ENCODE measurements around the gene SHOC2. TPM values are rescaled to one million over a fixed set of nuclear protein-coding genes. Genes with fewer than 3 reads are reported as not detected.

The SHOC2 gene
- total RNA-seq, 1 donor from 2014 or later: 40.4 TPM

GRCh38 chr10:110977662-110978061 is 58.3 kb downstream of the SHOC2 start:
- no peak overlapping the region for H3K4me3 Mint-ChIP-seq
- H3K36me3 Mint-ChIP-seq: peaks cover 28% of the 10 kb centered on the region
- no peak for TF ChIP-seq CTCF (IDR thresholded peaks at IDR 0.05; ENCODE audit: unreplicated experiment)
- no peak overlapping the region for H3K27ac Mint-ChIP-seq
- peaks cover 5% of the 10 kb centered on the region for H3K9me3 Mint-ChIP-seq
- peaks cover 2% of the 10 kb centered on the region for H3K4me1 Mint-ChIP-seq
- DNase-seq (ENCODE audit: low spot score in 2 of 2, unreplicated experiment in 2 of 2): no peak
- no peaks in the 10 kb centered on the region for H3K27me3 Mint-ChIP-seq (ENCODE audit: low read depth)

- H3K4me1 Mint-ChIP-seq: no peaks in the 10 kb centered on the region
- H3K27me3 Mint-ChIP-seq (ENCODE audit: low read depth): no peaks in the 10 kb centered on the region
- H3K27ac Mint-ChIP-seq: no peak overlapping the region
- H3K36me3 Mint-ChIP-seq: peaks cover 28% of the 10 kb centered on the region
- TF ChIP-seq CTCF (IDR thresholded peaks at IDR 0.05; ENCODE audit: unreplicated experiment): no peak
- no peak overlapping the region for H3K4me3 Mint-ChIP-seq
- no peak for DNase-seq (ENCODE audit: low spot score in 2 of 2, unreplicated experiment in 2 of 2)
- peaks cover 6% of the 10 kb centered on the region for H3K9me3 Mint-ChIP-seq
Observed at GRCh38 chr10:110978204-110978603, 58.8 kb downstream of the SHOC2 start.

GRCh38 chr10:110979611-110980010 is 60.2 kb downstream of the SHOC2 start:
- Mint-ChIP-seq H3K36me3 (peaks cover 31% of the 10 kb centered on the region), H3K27me3 (ENCODE audit: low read depth) (no peaks in the 10 kb centered on the region), H3K4me1 (no peaks in the 10 kb centered on the region), H3K27ac (no peak overlapping the region), H3K4me3 (no peak overlapping the region), H3K9me3 (peaks cover 11% of the 10 kb centered on the region)
- TF ChIP-seq CTCF (IDR thresholded peaks at IDR 0.05; ENCODE audit: unreplicated experiment): no peak
- DNase-seq (ENCODE audit: low spot score in 2 of 2, unreplicated experiment in 2 of 2): no peak

- no peak for TF ChIP-seq CTCF (IDR thresholded peaks at IDR 0.05; ENCODE audit: unreplicated experiment)
- no peak overlapping the region for H3K27ac Mint-ChIP-seq
- no peak overlapping the region for H3K4me3 Mint-ChIP-seq
- no peaks in the 10 kb centered on the region for H3K27me3 Mint-ChIP-seq (ENCODE audit: low read depth)
- DNase-seq (ENCODE audit: low spot score in 2 of 2, unreplicated experiment in 2 of 2): no peak
- peaks cover 11% of the 10 kb centered on the region for H3K9me3 Mint-ChIP-seq
- no peaks in the 10 kb centered on the region for H3K4me1 Mint-ChIP-seq
- H3K36me3 Mint-ChIP-seq: peaks cover 29% of the 10 kb centered on the region
Observed at GRCh38 chr10:110980807-110981206, 61.4 kb downstream of the SHOC2 start.

DNA sequence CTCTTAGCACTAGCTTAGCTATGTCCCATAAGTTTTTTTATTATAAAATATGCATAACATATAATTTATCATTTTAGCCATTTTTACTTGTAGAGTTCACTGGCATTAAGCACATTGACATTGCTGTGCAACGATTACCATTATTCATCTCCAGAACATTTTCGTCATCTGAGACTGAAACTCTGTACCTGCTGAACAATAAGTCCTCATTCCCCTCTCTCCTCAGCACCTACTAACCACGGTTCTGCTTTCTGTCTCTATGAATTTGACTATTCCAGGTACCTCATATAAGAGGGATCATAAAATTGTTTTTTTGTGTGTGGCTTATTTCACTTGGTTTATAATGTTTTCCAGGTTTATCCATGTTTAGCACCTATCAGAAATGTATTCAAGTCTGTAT is 64.1 kb downstream of the SHOC2 start:
- no peak for DNase-seq (ENCODE audit: low spot score in 2 of 2, unreplicated experiment in 2 of 2)
- no peaks in the 10 kb centered on the region for H3K27me3 Mint-ChIP-seq (ENCODE audit: low read depth)
- H3K4me1 Mint-ChIP-seq: no peaks in the 10 kb centered on the region
- no peak overlapping the region for H3K27ac Mint-ChIP-seq
- no peak for TF ChIP-seq CTCF (IDR thresholded peaks at IDR 0.05; ENCODE audit: unreplicated experiment)
- no peak overlapping the region for H3K4me3 Mint-ChIP-seq
- peaks cover 6% of the 10 kb centered on the region for H3K9me3 Mint-ChIP-seq
- peaks cover 18% of the 10 kb centered on the region for H3K36me3 Mint-ChIP-seq
